DND-41 (cell line): ENCODE data around the gene TMA7B.

Experiments
- ATAC-seq: fragments of 200-7000 bp; cut with Tn5 transposase; 3 replicates; pipeline ENCODE4 v1.9.1; 2021; ENCODE audit warnings: low read depth; ENCODE audit not compliant: insufficient read depth
- DNase-seq: peaks from one replicate; pipeline ENCODE4 v3.0.0-alpha.2; 2020
- H2AFZ ChIP-seq: 2 replicates; pipeline ENCODE4 v1.6.0; 2012; ENCODE audit warnings: low read depth, low read length
- H3K27ac ChIP-seq: 2 replicates; pipeline ENCODE4 v1.5.1; 2012; ENCODE audit warnings: low read length, inconsistent platforms
- H3K27me3 ChIP-seq: fragments of 200-600 bp; sonication (generic); 2 replicates; pipeline ENCODE4 v1.6.0; 2012; ENCODE audit warnings: low read length, mild to moderate bottlenecking, inconsistent platforms; ENCODE audit not compliant: insufficient read depth, poor library complexity
- H3K36me3 ChIP-seq: 2 replicates; pipeline ENCODE4 v1.5.1; 2012; ENCODE audit warnings: low read length, inconsistent platforms; ENCODE audit not compliant: insufficient read depth
- H3K4me1 ChIP-seq: 2 replicates; pipeline ENCODE4 v1.5.1; 2012; ENCODE audit warnings: mild to moderate bottlenecking, low read length; ENCODE audit not compliant: insufficient read depth
- H3K4me2 ChIP-seq: 2 replicates; pipeline ENCODE4 v1.6.0; 2012; ENCODE audit warnings: mild to moderate bottlenecking, moderate library complexity, low read length, inconsistent platforms; ENCODE audit not compliant: insufficient read depth
- H3K4me3 ChIP-seq, 2 experiments: fragments of 200-600 bp in 1 of 2; shearing (Covaris generic) in 1 of 2; 2 replicates each; pipeline ENCODE4 v1.5.1; 2012 to 2016; ENCODE audit warnings: inconsistent platforms in 2 of 2, low read length in 2 of 2, mild to moderate bottlenecking in 2 of 2, low read depth in 1 of 2, moderate library complexity in 1 of 2
- H3K79me2 ChIP-seq: 2 replicates; pipeline ENCODE4 v1.6.0; 2012; ENCODE audit warnings: low read length, inconsistent platforms; ENCODE audit not compliant: insufficient read depth
- H3K9ac ChIP-seq: 2 replicates; pipeline ENCODE4 v1.6.0; 2012; ENCODE audit warnings: low read depth, mild to moderate bottlenecking, inconsistent platforms, low read length, moderate library complexity
- H3K9me3 ChIP-seq: 2 replicates; pipeline ENCODE4 v1.5.1; 2012; ENCODE audit warnings: low read length, moderate library complexity, mild to moderate bottlenecking, inconsistent platforms; ENCODE audit not compliant: insufficient read depth, severe bottlenecking
- H4K20me1 ChIP-seq: 2 replicates; pipeline ENCODE4 v1.6.0; 2012; ENCODE audit warnings: low read length; ENCODE audit not compliant: insufficient read depth
- CTCF ChIP-seq: IDR thresholded peaks from 2 replicates; pipeline ENCODE4 v1.5.1; 2012; ENCODE audit warnings: borderline replicate concordance, low read length, moderate library complexity, mild to moderate bottlenecking; ENCODE audit not compliant: poor library complexity, severe bottlenecking; ENCODE audit errors: extremely low read depth
- EZH2 ChIP-seq: IDR thresholded peaks from 3 replicates; pipeline ENCODE4 v1.6.1; 2012; ENCODE audit warnings: borderline replicate concordance, low read depth, mild to moderate bottlenecking, moderate library complexity, low read length, inconsistent platforms; ENCODE audit not compliant: severe bottlenecking

The TMA7B gene

GRCh38 chr22:39979048-39979447, 18.9 kb downstream of the TMA7B start:
- no peak for DNase-seq
- Histone ChIP-seq H3K4me1 (no peaks in the 10 kb centered on the region), H3K4me2 (no peak overlapping the region), H3K27ac (no peak overlapping the region), H3K4me3 (no peak overlapping the region), H3K27me3 (no peaks in the 10 kb centered on the region), H2AFZ (no peak overlapping the region), H3K9me3 (no peaks in the 10 kb centered on the region), H3K9ac (no peak overlapping the region), H3K36me3 (peaks cover 7% of the 10 kb centered on the region), H3K79me2 (no peaks in the 10 kb centered on the region), H4K20me1 (no peaks in the 10 kb centered on the region)
- TF ChIP-seq EZH2 = no peak
- TF ChIP-seq CTCF = no peak
- ATAC-seq = no peak

GRCh38 chr22:39979458-39979857, 19.3 kb downstream of the TMA7B start:
- no peak overlapping the region for H3K27ac ChIP-seq
- no peak overlapping the region for H2AFZ ChIP-seq
- no peaks in the 10 kb centered on the region for H3K4me1 ChIP-seq
- TF ChIP-seq EZH2 = no peak
- TF ChIP-seq CTCF = no peak
- H3K9ac ChIP-seq = no peak overlapping the region
- H3K4me3 ChIP-seq = no peak overlapping the region
- ATAC-seq (no peak), DNase-seq (no peak)
- no peaks in the 10 kb centered on the region for H4K20me1 ChIP-seq
- H3K79me2 ChIP-seq = no peaks in the 10 kb centered on the region
- H3K27me3 ChIP-seq = no peaks in the 10 kb centered on the region
- peaks cover 7% of the 10 kb centered on the region for H3K36me3 ChIP-seq
- no peaks in the 10 kb centered on the region for H3K9me3 ChIP-seq
- H3K4me2 ChIP-seq = no peak overlapping the region

- Histone ChIP-seq H4K20me1 (no peaks in the 10 kb centered on the region), H3K27me3 (no peaks in the 10 kb centered on the region), H3K36me3 (peaks cover 7% of the 10 kb centered on the region), H3K4me2 (no peak overlapping the region), H3K9ac (no peak overlapping the region), H3K27ac (no peak overlapping the region), H3K4me1 (no peaks in the 10 kb centered on the region), H2AFZ (no peak overlapping the region), H3K79me2 (no peaks in the 10 kb centered on the region), H3K9me3 (no peaks in the 10 kb centered on the region), H3K4me3 (no peak overlapping the region)
- DNase-seq = no peak
- ATAC-seq = peak; percentile 44; the same call in 2 of the 3 replicates
- no peak for TF ChIP-seq CTCF
- TF ChIP-seq EZH2 = no peak
Measured at GRCh38 chr22:39980596-39980995, 20.4 kb downstream of the TMA7B start.

GRCh38 chr22:39983346-39983745, 23.1 kb downstream of the TMA7B start:
- Histone ChIP-seq H3K9ac (no peak overlapping the region), H4K20me1 (no peaks in the 10 kb centered on the region), H3K27ac (no peak overlapping the region), H3K4me3 (no peak overlapping the region), H3K4me1 (no peaks in the 10 kb centered on the region), H3K9me3 (no peaks in the 10 kb centered on the region), H3K79me2 (no peaks in the 10 kb centered on the region), H3K36me3 (no peaks in the 10 kb centered on the region), H2AFZ (no peak overlapping the region), H3K27me3 (no peaks in the 10 kb centered on the region), H3K4me2 (no peak overlapping the region)
- TF ChIP-seq CTCF (no peak), EZH2 (no peak)
- ATAC-seq (no peak), DNase-seq (no peak)
